ENCODE data around the gene SRPK3.

Gene SRPK3

GRCh38 chrX:153770601-153771414 lies 10.0 kb upstream of the SRPK3 start:
- no peak for DNase-seq (ENCODE audit: low read depth in 2 of 2)

- DNase-seq (ENCODE audit: low read depth in 2 of 2), result no peak
Measured at GRCh38 chrX:153771415-153772315, 9.2 kb upstream of the SRPK3 start.

- DNase-seq (ENCODE audit: low read depth in 2 of 2), result no peak
Measured at GRCh38 chrX:153772316-153773217, 8.3 kb upstream of the SRPK3 start.

- no peak for DNase-seq (ENCODE audit: low read depth in 2 of 2)
Measured at GRCh38 chrX:153773218-153773611, 7.6 kb upstream of the SRPK3 start.

- no peak for DNase-seq (ENCODE audit: low read depth in 2 of 2)
Measured at GRCh38 chrX:153773741-153774575, 6.9 kb upstream of the SRPK3 start.

- no peak for DNase-seq (ENCODE audit: low read depth in 2 of 2)
Measured at GRCh38 chrX:153774576-153775292, 6.1 kb upstream of the SRPK3 start.

- DNase-seq (ENCODE audit: low read depth in 2 of 2), result no peak
Measured at GRCh38 chrX:153775293-153776119, 5.3 kb upstream of the SRPK3 start.

GRCh38 chrX:153776120-153776599 lies 4.7 kb upstream of the SRPK3 start:
- DNase-seq (ENCODE audit: low read depth in 2 of 2), result no peak

GRCh38 chrX:153776611-153777045 lies 4.2 kb upstream of the SRPK3 start:
- DNase-seq (ENCODE audit: low read depth in 2 of 2), result no peak

- DNase-seq (ENCODE audit: low read depth in 2 of 2), result no peak
Measured at GRCh38 chrX:153777261-153778090, 3.4 kb upstream of the SRPK3 start.

- no peak for DNase-seq (ENCODE audit: low read depth in 2 of 2)
Measured at GRCh38 chrX:153778181-153778580, 2.7 kb upstream of the SRPK3 start.

GRCh38 chrX:153778684-153779101 lies 2.1 kb upstream of the SRPK3 start:
- DNase-seq (ENCODE audit: low read depth in 2 of 2), result no peak

- DNase-seq (ENCODE audit: low read depth in 2 of 2), result no peak
Measured at GRCh38 chrX:153779891-153780677, 757 bp upstream of the SRPK3 start.

- DNase-seq (ENCODE audit: low read depth in 2 of 2), result no peak
Measured at GRCh38 chrX:153781428-153782047, 697 bp downstream of the SRPK3 start.

- DNase-seq (ENCODE audit: low read depth in 2 of 2), result no peak
Measured at GRCh38 chrX:153782313-153782712, 1.5 kb downstream of the SRPK3 start.

GRCh38 chrX:153782871-153783270 lies 2.0 kb downstream of the SRPK3 start:
- no peak for DNase-seq (ENCODE audit: low read depth in 2 of 2)
